Loucy (cell line): Measurements from ENCODE around the gene COL6A2.

Source experiments
- EZH2phosphoT487 ChIP-seq: fragments of 200-600 bp; IDR thresholded peaks from 2 replicates; pipeline ENCODE4 v1.6.1; 2018; ENCODE audit warnings: antibody characterized with exemption, mild to moderate bottlenecking, moderate library complexity, borderline replicate concordance
- TF ChIP-seq, protein P1 (sequence below): fragments of 200-600 bp; sonication (generic); conservative IDR thresholded peaks from 2 replicates; pipeline ENCODE4 v1.5.1; 2014; ENCODE audit warnings: mild to moderate bottlenecking, antibody characterized with exemption, low read length

DNA sequence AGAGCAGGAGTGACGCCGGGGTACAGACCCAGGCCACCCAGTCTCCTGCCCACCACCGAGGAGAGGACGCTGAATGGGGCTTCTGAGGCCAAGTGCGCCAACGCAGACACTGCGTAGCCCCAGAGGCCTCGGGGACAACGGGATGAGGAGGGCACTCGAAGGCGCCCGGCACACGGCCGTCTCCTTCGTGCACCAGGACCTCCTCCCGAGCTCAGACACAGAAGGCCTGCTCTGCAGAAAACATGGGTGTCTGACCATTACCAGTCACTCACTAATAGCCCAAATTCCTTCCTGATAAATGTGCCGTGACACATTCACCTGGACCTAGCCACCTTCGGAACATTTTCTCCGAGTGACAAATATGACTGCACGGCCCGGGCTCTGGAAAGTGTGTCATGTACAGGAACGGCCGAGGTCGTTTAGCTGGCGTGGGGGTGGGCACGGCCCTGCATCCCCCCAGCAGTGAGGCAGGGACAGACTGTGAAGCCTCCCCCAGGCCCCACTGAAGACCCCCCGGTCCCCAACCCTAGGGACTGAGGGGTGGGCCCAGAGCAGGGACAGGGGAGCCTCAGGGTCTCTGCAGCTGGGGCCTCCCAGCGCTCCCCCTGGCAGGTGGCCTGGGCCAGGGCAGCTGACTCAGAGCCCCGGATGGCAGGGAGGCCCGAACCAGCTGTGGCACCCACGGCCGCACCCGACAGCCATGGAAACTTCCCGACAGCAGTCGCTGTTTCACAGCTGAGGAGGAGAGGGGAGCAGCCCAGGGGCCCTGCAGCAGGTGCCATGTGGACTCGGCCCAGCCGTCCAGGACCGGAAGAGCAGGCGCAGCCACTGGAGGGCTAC, 16.7 kb upstream of the COL6A2 start:
- TF ChIP-seq, protein P1, sequence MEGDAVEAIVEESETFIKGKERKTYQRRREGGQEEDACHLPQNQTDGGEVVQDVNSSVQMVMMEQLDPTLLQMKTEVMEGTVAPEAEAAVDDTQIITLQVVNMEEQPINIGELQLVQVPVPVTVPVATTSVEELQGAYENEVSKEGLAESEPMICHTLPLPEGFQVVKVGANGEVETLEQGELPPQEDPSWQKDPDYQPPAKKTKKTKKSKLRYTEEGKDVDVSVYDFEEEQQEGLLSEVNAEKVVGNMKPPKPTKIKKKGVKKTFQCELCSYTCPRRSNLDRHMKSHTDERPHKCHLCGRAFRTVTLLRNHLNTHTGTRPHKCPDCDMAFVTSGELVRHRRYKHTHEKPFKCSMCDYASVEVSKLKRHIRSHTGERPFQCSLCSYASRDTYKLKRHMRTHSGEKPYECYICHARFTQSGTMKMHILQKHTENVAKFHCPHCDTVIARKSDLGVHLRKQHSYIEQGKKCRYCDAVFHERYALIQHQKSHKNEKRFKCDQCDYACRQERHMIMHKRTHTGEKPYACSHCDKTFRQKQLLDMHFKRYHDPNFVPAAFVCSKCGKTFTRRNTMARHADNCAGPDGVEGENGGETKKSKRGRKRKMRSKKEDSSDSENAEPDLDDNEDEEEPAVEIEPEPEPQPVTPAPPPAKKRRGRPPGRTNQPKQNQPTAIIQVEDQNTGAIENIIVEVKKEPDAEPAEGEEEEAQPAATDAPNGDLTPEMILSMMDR = no peak
- no peak for TF ChIP-seq EZH2phosphoT487
